Astrocyte of the cerebellum (primary cell): ENCODE data around the gene EEFSEC.

Experiments
- DNase-seq: peaks from one replicate; pipeline ENCODE4 v3.0.0-alpha.2; 2011; ENCODE audit warnings: low read depth
- H3K4me3 ChIP-seq: 2 replicates; pipeline ENCODE4 v1.5.1; 2011; ENCODE audit warnings: mild to moderate bottlenecking, low read depth, low read length, moderate library complexity
- in situ Hi-C: cut with HindIII; loops from 2 replicates; pipeline ENCODE4 v1.10.0; 2017; ENCODE audit warnings: low sequenced_read_pairs
- TF ChIP-seq, protein P1 (sequence below): IDR thresholded peaks from 2 replicates; pipeline ENCODE4 v1.5.1; 2012; ENCODE audit warnings: low read length, low read depth, moderate library complexity, mild to moderate bottlenecking; ENCODE audit errors: missing control alignments

EEFSEC gene

GRCh38 chr3:128354788-128355542, 201.7 kb downstream of the EEFSEC start:
- TF ChIP-seq, protein P1, sequence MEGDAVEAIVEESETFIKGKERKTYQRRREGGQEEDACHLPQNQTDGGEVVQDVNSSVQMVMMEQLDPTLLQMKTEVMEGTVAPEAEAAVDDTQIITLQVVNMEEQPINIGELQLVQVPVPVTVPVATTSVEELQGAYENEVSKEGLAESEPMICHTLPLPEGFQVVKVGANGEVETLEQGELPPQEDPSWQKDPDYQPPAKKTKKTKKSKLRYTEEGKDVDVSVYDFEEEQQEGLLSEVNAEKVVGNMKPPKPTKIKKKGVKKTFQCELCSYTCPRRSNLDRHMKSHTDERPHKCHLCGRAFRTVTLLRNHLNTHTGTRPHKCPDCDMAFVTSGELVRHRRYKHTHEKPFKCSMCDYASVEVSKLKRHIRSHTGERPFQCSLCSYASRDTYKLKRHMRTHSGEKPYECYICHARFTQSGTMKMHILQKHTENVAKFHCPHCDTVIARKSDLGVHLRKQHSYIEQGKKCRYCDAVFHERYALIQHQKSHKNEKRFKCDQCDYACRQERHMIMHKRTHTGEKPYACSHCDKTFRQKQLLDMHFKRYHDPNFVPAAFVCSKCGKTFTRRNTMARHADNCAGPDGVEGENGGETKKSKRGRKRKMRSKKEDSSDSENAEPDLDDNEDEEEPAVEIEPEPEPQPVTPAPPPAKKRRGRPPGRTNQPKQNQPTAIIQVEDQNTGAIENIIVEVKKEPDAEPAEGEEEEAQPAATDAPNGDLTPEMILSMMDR = no peak
- in situ Hi-C loops = no loop called here
- H3K4me3 ChIP-seq = no peak overlapping the region
- DNase-seq = no peak

GRCh38 chr3:128355543-128355919, 202.2 kb downstream of the EEFSEC start:
- H3K4me3 ChIP-seq = no peak overlapping the region
- TF ChIP-seq, protein P1 = no peak
- DNase-seq = no peak
- in situ Hi-C loops = no loop called here

DNA sequence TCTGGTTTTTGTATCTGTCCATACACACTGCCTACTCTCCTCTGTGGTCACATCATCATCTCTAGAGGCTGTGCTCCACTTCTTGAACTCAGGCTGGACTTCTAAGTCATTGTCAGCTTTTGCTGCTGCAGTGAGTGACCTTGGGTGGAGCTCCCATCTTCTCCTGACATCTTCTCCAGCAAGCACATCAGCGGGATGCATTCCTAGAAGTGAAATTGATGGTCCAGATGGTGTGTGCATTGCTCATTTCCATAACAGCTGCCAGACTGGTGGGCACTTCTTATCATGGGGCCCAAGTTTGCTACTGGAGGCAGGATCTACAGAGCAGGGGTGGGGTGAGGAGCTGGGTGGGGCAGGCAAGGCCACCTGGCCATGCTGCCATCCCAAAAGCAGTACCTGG, 203.5 kb downstream of the EEFSEC start:
- DNase-seq = no peak
- TF ChIP-seq, protein P1 = no peak
- in situ Hi-C loops = no loop called here
- H3K4me3 ChIP-seq = no peak overlapping the region

- DNase-seq = no peak
- TF ChIP-seq, protein P1 = no peak
- in situ Hi-C loops = no loop called here
- no peak overlapping the region for H3K4me3 ChIP-seq
Measured at GRCh38 chr3:128357538-128357937, 204.3 kb downstream of the EEFSEC start.

DNA sequence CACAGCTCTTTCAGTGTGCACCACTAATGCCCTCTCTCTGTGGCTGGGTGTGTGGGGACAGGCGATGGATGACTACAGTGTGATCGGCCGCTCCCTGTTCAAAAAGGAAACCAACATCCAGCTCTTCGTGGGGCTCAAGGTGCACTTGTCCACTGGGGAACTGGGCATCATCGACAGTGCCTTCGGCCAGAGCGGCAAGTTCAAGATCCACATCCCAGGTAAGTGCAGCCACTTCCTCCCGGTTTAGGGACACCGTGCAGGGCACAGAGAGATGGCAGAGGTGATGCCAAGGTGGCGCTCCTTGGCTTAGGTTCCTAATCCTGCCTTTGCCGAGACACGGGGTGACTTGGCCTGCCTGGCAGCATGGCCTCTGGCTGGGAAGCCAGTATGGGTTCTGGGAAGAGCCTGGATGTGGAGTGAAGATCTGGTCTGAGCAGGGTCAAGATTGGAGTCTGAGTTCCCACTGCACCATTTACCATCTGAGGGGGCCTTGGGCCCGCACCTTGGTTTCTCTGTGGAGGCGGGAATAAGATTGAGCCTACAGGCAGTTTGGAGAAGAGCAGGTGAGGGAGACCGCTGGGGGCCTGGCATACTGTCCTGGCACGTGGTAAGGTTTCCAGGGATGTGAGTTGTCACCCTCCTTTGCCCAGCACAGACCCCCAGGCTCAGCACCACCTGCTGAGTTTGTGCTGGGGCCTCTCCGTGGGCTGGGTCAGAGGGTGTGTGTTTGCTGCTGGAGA, 205.0 kb downstream of the EEFSEC start:
- TF ChIP-seq, protein P1 = no peak
- H3K4me3 ChIP-seq = no peak overlapping the region
- in situ Hi-C loops = no loop called here
- DNase-seq = no peak

DNA sequence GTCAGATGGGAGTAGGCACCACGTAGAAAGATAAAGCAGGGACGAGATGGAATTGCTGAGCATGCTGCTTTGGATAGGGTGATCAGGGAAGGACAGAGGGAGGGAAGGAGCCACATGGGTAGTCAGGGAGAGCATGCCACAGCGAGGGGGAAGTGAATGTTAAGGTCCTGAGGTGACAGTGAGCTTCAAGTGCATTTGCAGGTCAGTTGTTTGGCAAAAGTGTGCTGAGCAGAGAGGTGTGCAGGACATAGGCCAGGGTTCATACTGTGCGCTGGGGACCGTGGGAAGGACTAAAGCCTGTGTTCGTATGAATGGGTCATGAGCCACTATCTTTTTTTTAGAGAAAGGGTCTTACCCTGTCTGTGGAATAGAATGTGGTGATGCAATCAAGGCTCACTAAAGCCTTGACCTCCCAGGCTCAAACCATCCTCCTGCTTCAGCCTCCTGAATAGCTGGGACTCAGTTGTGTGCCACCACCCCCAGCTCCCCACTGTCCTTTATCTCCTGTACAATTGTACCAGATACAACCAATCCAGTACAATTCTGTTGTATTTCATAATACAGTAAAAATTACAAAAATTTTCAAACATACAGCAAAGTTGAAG, 205.9 kb downstream of the EEFSEC start:
- DNase-seq = no peak
- H3K4me3 ChIP-seq = no peak overlapping the region
- in situ Hi-C loops = no loop called here
- TF ChIP-seq, protein P1 = no peak
